GM19372 (cell line): ENCODE data around the gene PSG5.
"Not testable (repeated sequence)": the region's sequence is repeated elsewhere in the genome, so short reads cannot be mapped to it uniquely, and the experiment has no call there.

Source experiments
- ATAC-seq: cut with Tn5 transposase; IDR thresholded peaks from one replicate; pipeline ENCODE4 v1.9.1; 2021; ENCODE audit warnings: mild to moderate bottlenecking, low read depth, moderate library complexity; ENCODE audit not compliant: unreplicated experiment

Gene PSG5

GRCh38 chr19:43192381-43193155, 6.2 kb upstream of the PSG5 start:
- not testable (repeated sequence) for ATAC-seq

- not testable (repeated sequence) for ATAC-seq
These were observed 1.8 kb upstream of the PSG5 start for GRCh38 chr19:43188092-43188491.

- not testable (repeated sequence) for ATAC-seq
These were observed 4.2 kb downstream of the PSG5 start for GRCh38 chr19:43181869-43182771.

GRCh38 chr19:43179569-43180147, 6.7 kb downstream of the PSG5 start:
- ATAC-seq: not testable (repeated sequence)

- ATAC-seq: not testable (repeated sequence)
These were observed 7.8 kb downstream of the PSG5 start for GRCh38 chr19:43178577-43178976.

- not testable (repeated sequence) for ATAC-seq
These were observed 20.4 kb downstream of the PSG5 start for GRCh38 chr19:43165906-43166305.

- not testable (repeated sequence) for ATAC-seq
These were observed 23.2 kb downstream of the PSG5 start for GRCh38 chr19:43163135-43163534.

- not testable (repeated sequence) for ATAC-seq
These were observed 24.1 kb downstream of the PSG5 start for GRCh38 chr19:43162261-43162660.

GRCh38 chr19:43152214-43152613, 34.1 kb downstream of the PSG5 start:
- ATAC-seq: no peak

GRCh38 chr19:43149788-43150187, 36.5 kb downstream of the PSG5 start:
- ATAC-seq: not testable (repeated sequence)

GRCh38 chr19:43148233-43148632, 38.1 kb downstream of the PSG5 start:
- ATAC-seq: no peak

- ATAC-seq: not testable (repeated sequence)
These were observed 44.6 kb downstream of the PSG5 start for GRCh38 chr19:43141763-43142162.

GRCh38 chr19:43132696-43133095, 53.6 kb downstream of the PSG5 start:
- ATAC-seq: no peak

- not testable (repeated sequence) for ATAC-seq
These were observed 55.0 kb downstream of the PSG5 start for GRCh38 chr19:43131281-43131842.

GRCh38 chr19:43129197-43129596, 57.1 kb downstream of the PSG5 start:
- not testable (repeated sequence) for ATAC-seq

GRCh38 chr19:43127336-43127735, 59.0 kb downstream of the PSG5 start:
- not testable (repeated sequence) for ATAC-seq

GRCh38 chr19:43126720-43127119, 59.6 kb downstream of the PSG5 start:
- no peak for ATAC-seq

- ATAC-seq: no peak
These were observed 62.0 kb downstream of the PSG5 start for GRCh38 chr19:43124360-43124759.

- not testable (repeated sequence) for ATAC-seq
These were observed 65.8 kb downstream of the PSG5 start for GRCh38 chr19:43120433-43121026.

GRCh38 chr19:43119526-43119925, 66.8 kb downstream of the PSG5 start:
- not testable (repeated sequence) for ATAC-seq
